A549 (cell line): Measurements from ENCODE around the gene KCNK2.

Experiments
- EP300 ChIP-seq, 2 experiments: fragments of >200 bp; sonication (Bioruptor Twin); formaldehyde crosslinking; IDR thresholded peaks; 2 replicates in 1 of 2; 3 replicates in 1 of 2; pipeline ENCODE4 v1.6.1; 2016 to 2017
- ESRRA ChIP-seq: fragments of 150-350 bp; IDR thresholded peaks from 2 replicates; pipeline ENCODE4 v1.6.1; 2014; ENCODE audit warnings: mild to moderate bottlenecking, low read length, borderline replicate concordance
- MYC ChIP-seq: IDR thresholded peaks from 2 replicates; pipeline ENCODE4 v1.6.1; 2012; ENCODE audit warnings: mild to moderate bottlenecking, inconsistent platforms, low read length, improper control_type of control experiment, borderline replicate concordance
- NR3C1 ChIP-seq: fragments of >200 bp; sonication (Bioruptor Twin); formaldehyde crosslinking; IDR thresholded peaks from 3 replicates; pipeline ENCODE4 v1.6.1; 2017
- POLR2A ChIP-seq: IDR thresholded peaks from 2 replicates; pipeline ENCODE4 v1.6.1; 2012; ENCODE audit warnings: mild to moderate bottlenecking, low read length
- RCOR1 ChIP-seq: fragments of 150-350 bp; IDR thresholded peaks from 2 replicates; pipeline ENCODE4 v1.6.1; 2014; ENCODE audit warnings: antibody characterized with exemption, low read length, low read depth
- SMC3 ChIP-seq: fragments of >200 bp; sonication (Bioruptor Twin); formaldehyde crosslinking; IDR thresholded peaks from 3 replicates; pipeline ENCODE4 v1.6.1; 2018; ENCODE audit warnings: inconsistent platforms
- TF ChIP-seq, protein P1 (sequence below): fragments of >200 bp; sonication (Bioruptor Twin); formaldehyde crosslinking; IDR thresholded peaks from 3 replicates; pipeline ENCODE4 v1.5.1; 2016
- TF ChIP-seq, protein P2 (sequence below): fragments of 450-650 bp; IDR thresholded peaks from 2 replicates; pipeline ENCODE4 v1.6.1; 2014; ENCODE audit warnings: antibody characterized with exemption
- TF ChIP-seq, protein P3 (sequence below): IDR thresholded peaks from 2 replicates; pipeline ENCODE4 v1.6.1; 2012
- TF ChIP-seq, protein P4 (sequence below): fragments of 200-600 bp; sonication (generic); IDR thresholded peaks from 2 replicates; pipeline ENCODE4 v1.6.1; 2016; ENCODE audit warnings: antibody characterized with exemption, mild to moderate bottlenecking, moderate library complexity
- TF ChIP-seq, protein P5 (sequence below): fragments of 250-450 bp; sonication (Bioruptor Pico); IDR thresholded peaks from 2 replicates; pipeline ENCODE4 v1.5.0; 2020; ENCODE audit warnings: low read depth, mild to moderate bottlenecking, moderate library complexity

DNA sequence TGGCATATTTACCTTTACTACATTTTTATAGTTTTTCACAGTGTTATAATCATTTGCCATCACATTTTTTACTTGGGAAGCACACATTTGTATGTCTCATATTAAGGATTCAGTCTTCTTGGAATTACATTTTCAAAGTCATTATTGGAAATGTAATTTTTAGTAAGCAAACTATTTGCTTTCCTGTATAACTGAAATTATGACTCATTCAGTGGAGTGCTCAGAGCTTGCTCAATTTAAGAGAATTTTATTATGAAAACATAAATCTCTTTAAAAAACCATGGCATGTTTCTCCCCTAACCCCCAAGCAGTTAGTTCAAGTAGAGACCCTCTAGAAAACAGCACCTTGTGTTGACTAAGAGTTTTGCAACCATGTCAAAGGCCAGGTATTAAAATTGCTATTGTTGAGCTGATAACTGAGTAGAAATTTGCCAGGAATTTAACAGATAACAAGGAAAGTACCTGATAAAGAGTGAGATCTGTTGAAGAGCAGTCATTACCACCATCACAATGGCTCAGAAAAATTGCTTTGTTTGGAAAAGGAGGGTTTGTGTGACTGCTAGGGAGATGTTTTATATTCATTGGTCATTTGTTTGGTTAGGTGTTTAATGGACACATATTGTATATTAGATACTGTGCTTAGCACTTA is 105.9 kb downstream of the KCNK2 start:
- no peak for TF ChIP-seq EP300 (IDR thresholded peaks at IDR 0.05)
- no peak for TF ChIP-seq MYC
- TF ChIP-seq, protein P1, sequence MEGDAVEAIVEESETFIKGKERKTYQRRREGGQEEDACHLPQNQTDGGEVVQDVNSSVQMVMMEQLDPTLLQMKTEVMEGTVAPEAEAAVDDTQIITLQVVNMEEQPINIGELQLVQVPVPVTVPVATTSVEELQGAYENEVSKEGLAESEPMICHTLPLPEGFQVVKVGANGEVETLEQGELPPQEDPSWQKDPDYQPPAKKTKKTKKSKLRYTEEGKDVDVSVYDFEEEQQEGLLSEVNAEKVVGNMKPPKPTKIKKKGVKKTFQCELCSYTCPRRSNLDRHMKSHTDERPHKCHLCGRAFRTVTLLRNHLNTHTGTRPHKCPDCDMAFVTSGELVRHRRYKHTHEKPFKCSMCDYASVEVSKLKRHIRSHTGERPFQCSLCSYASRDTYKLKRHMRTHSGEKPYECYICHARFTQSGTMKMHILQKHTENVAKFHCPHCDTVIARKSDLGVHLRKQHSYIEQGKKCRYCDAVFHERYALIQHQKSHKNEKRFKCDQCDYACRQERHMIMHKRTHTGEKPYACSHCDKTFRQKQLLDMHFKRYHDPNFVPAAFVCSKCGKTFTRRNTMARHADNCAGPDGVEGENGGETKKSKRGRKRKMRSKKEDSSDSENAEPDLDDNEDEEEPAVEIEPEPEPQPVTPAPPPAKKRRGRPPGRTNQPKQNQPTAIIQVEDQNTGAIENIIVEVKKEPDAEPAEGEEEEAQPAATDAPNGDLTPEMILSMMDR: no peak
- TF ChIP-seq, protein P2, sequence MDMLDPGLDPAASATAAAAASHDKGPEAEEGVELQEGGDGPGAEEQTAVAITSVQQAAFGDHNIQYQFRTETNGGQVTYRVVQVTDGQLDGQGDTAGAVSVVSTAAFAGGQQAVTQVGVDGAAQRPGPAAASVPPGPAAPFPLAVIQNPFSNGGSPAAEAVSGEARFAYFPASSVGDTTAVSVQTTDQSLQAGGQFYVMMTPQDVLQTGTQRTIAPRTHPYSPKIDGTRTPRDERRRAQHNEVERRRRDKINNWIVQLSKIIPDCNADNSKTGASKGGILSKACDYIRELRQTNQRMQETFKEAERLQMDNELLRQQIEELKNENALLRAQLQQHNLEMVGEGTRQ: no peak
- TF ChIP-seq, protein P3, sequence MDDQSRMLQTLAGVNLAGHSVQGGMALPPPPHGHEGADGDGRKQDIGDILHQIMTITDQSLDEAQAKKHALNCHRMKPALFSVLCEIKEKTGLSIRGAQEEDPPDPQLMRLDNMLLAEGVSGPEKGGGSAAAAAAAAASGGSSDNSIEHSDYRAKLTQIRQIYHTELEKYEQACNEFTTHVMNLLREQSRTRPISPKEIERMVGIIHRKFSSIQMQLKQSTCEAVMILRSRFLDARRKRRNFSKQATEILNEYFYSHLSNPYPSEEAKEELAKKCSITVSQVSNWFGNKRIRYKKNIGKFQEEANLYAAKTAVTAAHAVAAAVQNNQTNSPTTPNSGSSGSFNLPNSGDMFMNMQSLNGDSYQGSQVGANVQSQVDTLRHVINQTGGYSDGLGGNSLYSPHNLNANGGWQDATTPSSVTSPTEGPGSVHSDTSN: no peak
- TF ChIP-seq, protein P4, sequence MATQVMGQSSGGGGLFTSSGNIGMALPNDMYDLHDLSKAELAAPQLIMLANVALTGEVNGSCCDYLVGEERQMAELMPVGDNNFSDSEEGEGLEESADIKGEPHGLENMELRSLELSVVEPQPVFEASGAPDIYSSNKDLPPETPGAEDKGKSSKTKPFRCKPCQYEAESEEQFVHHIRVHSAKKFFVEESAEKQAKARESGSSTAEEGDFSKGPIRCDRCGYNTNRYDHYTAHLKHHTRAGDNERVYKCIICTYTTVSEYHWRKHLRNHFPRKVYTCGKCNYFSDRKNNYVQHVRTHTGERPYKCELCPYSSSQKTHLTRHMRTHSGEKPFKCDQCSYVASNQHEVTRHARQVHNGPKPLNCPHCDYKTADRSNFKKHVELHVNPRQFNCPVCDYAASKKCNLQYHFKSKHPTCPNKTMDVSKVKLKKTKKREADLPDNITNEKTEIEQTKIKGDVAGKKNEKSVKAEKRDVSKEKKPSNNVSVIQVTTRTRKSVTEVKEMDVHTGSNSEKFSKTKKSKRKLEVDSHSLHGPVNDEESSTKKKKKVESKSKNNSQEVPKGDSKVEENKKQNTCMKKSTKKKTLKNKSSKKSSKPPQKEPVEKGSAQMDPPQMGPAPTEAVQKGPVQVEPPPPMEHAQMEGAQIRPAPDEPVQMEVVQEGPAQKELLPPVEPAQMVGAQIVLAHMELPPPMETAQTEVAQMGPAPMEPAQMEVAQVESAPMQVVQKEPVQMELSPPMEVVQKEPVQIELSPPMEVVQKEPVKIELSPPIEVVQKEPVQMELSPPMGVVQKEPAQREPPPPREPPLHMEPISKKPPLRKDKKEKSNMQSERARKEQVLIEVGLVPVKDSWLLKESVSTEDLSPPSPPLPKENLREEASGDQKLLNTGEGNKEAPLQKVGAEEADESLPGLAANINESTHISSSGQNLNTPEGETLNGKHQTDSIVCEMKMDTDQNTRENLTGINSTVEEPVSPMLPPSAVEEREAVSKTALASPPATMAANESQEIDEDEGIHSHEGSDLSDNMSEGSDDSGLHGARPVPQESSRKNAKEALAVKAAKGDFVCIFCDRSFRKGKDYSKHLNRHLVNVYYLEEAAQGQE: no peak
- TF ChIP-seq SMC3: no peak
- TF ChIP-seq ESRRA: no peak
- no peak for TF ChIP-seq NR3C1
- TF ChIP-seq POLR2A: no peak
- no peak for TF ChIP-seq RCOR1
- TF ChIP-seq, protein P5, sequence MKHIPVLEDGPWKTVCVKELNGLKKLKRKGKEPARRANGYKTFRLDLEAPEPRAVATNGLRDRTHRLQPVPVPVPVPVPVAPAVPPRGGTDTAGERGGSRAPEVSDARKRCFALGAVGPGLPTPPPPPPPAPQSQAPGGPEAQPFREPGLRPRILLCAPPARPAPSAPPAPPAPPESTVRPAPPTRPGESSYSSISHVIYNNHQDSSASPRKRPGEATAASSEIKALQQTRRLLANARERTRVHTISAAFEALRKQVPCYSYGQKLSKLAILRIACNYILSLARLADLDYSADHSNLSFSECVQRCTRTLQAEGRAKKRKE: no peak
